GM19099 (cell line): ENCODE measurements around the gene ADAMTS6.

Experiments used
- POLR2A ChIP-seq: IDR thresholded peaks from 3 replicates; pipeline ENCODE4 v1.6.1; 2011; ENCODE audit warnings: low read depth; ENCODE audit not compliant: insufficient read length; ENCODE audit errors: extremely low read depth

The ADAMTS6 gene

GRCh38 chr5:65156933-65157332 is 324.8 kb downstream of the ADAMTS6 start:
- no peak for TF ChIP-seq POLR2A

GRCh38 chr5:65152131-65152530 is 329.6 kb downstream of the ADAMTS6 start:
- no peak for TF ChIP-seq POLR2A

GRCh38 chr5:65151614-65152013 is 330.1 kb downstream of the ADAMTS6 start:
- no peak for TF ChIP-seq POLR2A

GRCh38 chr5:65150599-65151304 is 331.0 kb downstream of the ADAMTS6 start:
- TF ChIP-seq POLR2A, result no peak

GRCh38 chr5:65149827-65150226 is 331.9 kb downstream of the ADAMTS6 start:
- no peak for TF ChIP-seq POLR2A

GRCh38 chr5:65144136-65144871 is 337.4 kb downstream of the ADAMTS6 start:
- no peak for TF ChIP-seq POLR2A

GRCh38 chr5:65142511-65143011 is 339.2 kb downstream of the ADAMTS6 start:
- TF ChIP-seq POLR2A, result no peak

- no peak for TF ChIP-seq POLR2A
Observed at GRCh38 chr5:65142016-65142415, 339.7 kb downstream of the ADAMTS6 start.

GRCh38 chr5:65141493-65141892 is 340.2 kb downstream of the ADAMTS6 start:
- TF ChIP-seq POLR2A, result no peak

- no peak for TF ChIP-seq POLR2A
Observed at GRCh38 chr5:65137631-65138030, 344.1 kb downstream of the ADAMTS6 start.

GRCh38 chr5:65133477-65134110 is 348.1 kb downstream of the ADAMTS6 start:
- no peak for TF ChIP-seq POLR2A

- TF ChIP-seq POLR2A, result no peak
Observed at GRCh38 chr5:65132386-65132785, 349.3 kb downstream of the ADAMTS6 start.

GRCh38 chr5:65128226-65128625 is 353.5 kb downstream of the ADAMTS6 start:
- no peak for TF ChIP-seq POLR2A

GRCh38 chr5:65127161-65127901 is 354.4 kb downstream of the ADAMTS6 start:
- TF ChIP-seq POLR2A, result no peak

- no peak for TF ChIP-seq POLR2A
Observed at GRCh38 chr5:65126542-65127069, 355.1 kb downstream of the ADAMTS6 start.
